GM19455 (cell line): Measurements from ENCODE around the gene GPR179.

Experiments used
- ATAC-seq: cut with Tn5 transposase; IDR thresholded peaks from one replicate; pipeline ENCODE4 v1.9.1; 2021; ENCODE audit not compliant: unreplicated experiment

GPR179 gene

GRCh38 chr17:38343608-38344419 lies at the start of gene GPR179:
Gene GPR179, minus strand, starts transcription at chr17:38343956. Its CDS starts 167 bp downstream, at chr17:38343789.
- no peak for ATAC-seq

- no peak for ATAC-seq
Measured at GRCh38 chr17:38379448-38379847, 35.7 kb upstream of the GPR179 start.

GRCh38 chr17:38369124-38369886 lies 25.5 kb upstream of the GPR179 start:
- ATAC-seq: no peak

GRCh38 chr17:38364741-38365140 lies 21.0 kb upstream of the GPR179 start:
- no peak for ATAC-seq

GRCh38 chr17:38363016-38363415 lies 19.3 kb upstream of the GPR179 start:
- no peak for ATAC-seq

GRCh38 chr17:38361694-38362465 lies 18.1 kb upstream of the GPR179 start:
- ATAC-seq: no peak

- no peak for ATAC-seq
Measured at GRCh38 chr17:38358586-38359513, 15.1 kb upstream of the GPR179 start.

GRCh38 chr17:38357486-38358123 lies 13.8 kb upstream of the GPR179 start:
- ATAC-seq: no peak

- no peak for ATAC-seq
Measured at GRCh38 chr17:38355251-38355650, 11.5 kb upstream of the GPR179 start.

GRCh38 chr17:38354466-38354865 lies 10.7 kb upstream of the GPR179 start:
- ATAC-seq: no peak

GRCh38 chr17:38353668-38354067 lies 9.9 kb upstream of the GPR179 start:
- ATAC-seq: no peak

GRCh38 chr17:38353086-38353604 lies 9.4 kb upstream of the GPR179 start:
- no peak for ATAC-seq

GRCh38 chr17:38352245-38353085 lies 8.7 kb upstream of the GPR179 start:
- ATAC-seq: peak; percentile 29

- peak; percentile 84 for ATAC-seq
Measured at GRCh38 chr17:38351412-38352222, 7.9 kb upstream of the GPR179 start, which contains the start of gene SOCS7. Gene SOCS7, plus strand, starts transcription at chr17:38351844. Its CDS starts 209 bp downstream, at chr17:38352053.

GRCh38 chr17:38350035-38350434 lies 6.3 kb upstream of the GPR179 start:
- no peak for ATAC-seq

- no peak for ATAC-seq
Measured at GRCh38 chr17:38349097-38349730, 5.5 kb upstream of the GPR179 start.

GRCh38 chr17:38345743-38346142 lies 2.0 kb upstream of the GPR179 start:
- no peak for ATAC-seq
